ENCODE measurements around the gene MAMDC2.

Gene MAMDC2

DNA sequence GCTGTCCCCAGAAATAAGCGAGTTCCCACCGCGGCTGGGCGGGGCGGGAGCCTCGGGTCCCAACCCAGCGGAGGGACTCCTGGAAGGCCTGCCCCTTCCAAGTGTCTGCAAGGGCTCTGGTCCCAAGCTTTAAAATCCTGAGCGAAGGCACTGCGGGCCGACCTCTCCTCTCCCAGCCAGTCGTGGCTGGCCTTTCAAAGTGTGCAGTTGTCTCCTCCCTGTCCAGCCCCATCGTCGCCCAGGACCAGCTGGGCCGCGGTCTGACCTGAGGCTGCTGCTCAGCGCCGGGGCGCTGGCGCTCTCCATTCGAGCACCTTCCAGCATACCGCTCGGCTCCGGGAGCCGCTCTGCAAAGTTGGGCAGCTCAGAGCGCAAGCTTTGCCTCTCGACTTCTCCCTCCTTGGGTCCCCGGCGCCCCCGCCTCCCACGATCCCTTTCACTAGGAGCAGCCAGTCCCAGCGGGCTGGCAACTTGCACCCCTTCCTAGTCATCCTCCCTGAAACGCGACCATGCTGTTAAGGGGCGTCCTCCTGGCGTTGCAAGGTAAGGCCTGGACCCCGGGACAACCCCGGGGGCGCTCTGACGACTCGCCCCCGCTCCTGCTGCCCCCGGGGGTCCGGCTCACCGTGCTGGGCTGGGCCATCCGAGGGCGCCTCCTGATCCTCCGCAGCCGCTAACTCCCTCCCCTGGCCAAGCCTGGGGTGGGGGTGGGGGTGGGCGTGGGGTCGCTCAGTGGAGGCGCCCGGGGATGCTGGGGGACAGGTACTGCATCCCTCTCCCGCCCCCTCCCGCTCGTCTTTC lies at the start of gene MAMDC2:
TSS of gene MAMDC2 (plus strand) at position 160 of the 801 bp plus-strand sequence. CDS start at position 510, 350 bp downstream.
- H3K9ac ChIP-seq (ENCODE audit: low read depth, low read length): peak within 1 kb of the TSS; percentile 62
- peaks cover 25% of the 10 kb centered on the region for H3K4me1 ChIP-seq (ENCODE audit: insufficient read depth, low read length)
- no peaks in the 10 kb centered on the region for H3K9me3 ChIP-seq (ENCODE audit: control insufficient read depth, insufficient read depth, low read length)
- no peaks in the 10 kb centered on the region for H3K36me3 ChIP-seq (ENCODE audit: insufficient read depth, low read length)

DNA sequence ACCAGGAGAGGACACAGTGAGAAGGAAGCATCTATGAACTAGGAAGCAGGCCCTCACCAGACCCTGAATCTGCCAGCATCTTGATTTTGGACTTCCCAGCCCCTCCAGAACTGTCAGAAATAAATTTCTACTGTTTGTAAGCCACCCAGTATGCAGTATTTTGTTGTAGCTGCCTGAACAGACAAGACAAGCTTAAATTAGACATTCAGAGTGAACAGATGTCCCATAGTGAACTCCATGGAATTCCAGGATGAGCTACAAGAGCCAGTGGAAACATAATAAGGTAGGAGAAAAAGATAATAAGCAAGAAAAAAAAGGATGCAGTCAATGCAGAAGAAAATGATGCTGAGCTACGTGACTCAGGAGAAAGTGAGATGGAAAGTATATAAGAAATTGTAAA lies 47.8 kb upstream of the MAMDC2 start:
- no peak overlapping the region for H3K9ac ChIP-seq (ENCODE audit: low read depth, low read length)
- no peaks in the 10 kb centered on the region for H3K9me3 ChIP-seq (ENCODE audit: control insufficient read depth, insufficient read depth, low read length)
- H3K36me3 ChIP-seq (ENCODE audit: insufficient read depth, low read length): no peaks in the 10 kb centered on the region
- H3K4me1 ChIP-seq (ENCODE audit: insufficient read depth, low read length): peaks cover 3% of the 10 kb centered on the region; the same call in 1 of the 2 replicates

GRCh38 chr9:69996967-69997366 lies 46.7 kb upstream of the MAMDC2 start:
- Histone ChIP-seq H3K4me1 (ENCODE audit: insufficient read depth, low read length) (peaks cover 3% of the 10 kb centered on the region; the same call in 1 of the 2 replicates), H3K9me3 (ENCODE audit: control insufficient read depth, insufficient read depth, low read length) (no peaks in the 10 kb centered on the region), H3K9ac (ENCODE audit: low read depth, low read length) (no peak overlapping the region), H3K36me3 (ENCODE audit: insufficient read depth, low read length) (no peaks in the 10 kb centered on the region)

DNA sequence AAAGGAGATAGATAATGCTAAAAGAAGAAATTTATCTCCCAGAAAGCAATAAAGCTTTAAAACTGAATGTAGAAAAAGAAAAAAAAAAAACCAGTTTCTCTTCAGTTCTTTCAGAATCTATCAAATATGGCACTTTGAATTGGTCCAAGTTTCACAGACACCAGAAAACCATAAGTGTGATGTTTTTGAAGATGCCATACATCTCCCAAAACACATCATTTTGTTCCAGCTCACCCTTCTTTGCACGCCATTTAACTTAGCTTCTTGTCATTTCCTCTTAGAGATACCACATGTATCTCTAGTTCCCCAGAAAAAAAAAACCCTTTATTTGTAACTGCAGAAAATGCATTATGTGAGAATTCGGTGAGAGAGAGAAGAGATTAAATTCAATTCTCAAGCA lies 46.1 kb upstream of the MAMDC2 start:
- H3K4me1 ChIP-seq (ENCODE audit: insufficient read depth, low read length): peaks cover 3% of the 10 kb centered on the region; the same call in 1 of the 2 replicates
- no peaks in the 10 kb centered on the region for H3K9me3 ChIP-seq (ENCODE audit: control insufficient read depth, insufficient read depth, low read length)
- H3K9ac ChIP-seq (ENCODE audit: low read depth, low read length): no peak overlapping the region
- no peaks in the 10 kb centered on the region for H3K36me3 ChIP-seq (ENCODE audit: insufficient read depth, low read length)

- no peaks in the 10 kb centered on the region for H3K36me3 ChIP-seq (ENCODE audit: insufficient read depth, low read length)
- peaks cover 3% of the 10 kb centered on the region; the same call in 1 of the 2 replicates for H3K4me1 ChIP-seq (ENCODE audit: insufficient read depth, low read length)
- H3K9me3 ChIP-seq (ENCODE audit: control insufficient read depth, insufficient read depth, low read length): no peaks in the 10 kb centered on the region
- no peak overlapping the region for H3K9ac ChIP-seq (ENCODE audit: low read depth, low read length)
Measured at GRCh38 chr9:69999315-69999714, 44.3 kb upstream of the MAMDC2 start.

GRCh38 chr9:70000469-70000868 lies 43.2 kb upstream of the MAMDC2 start:
- no peak overlapping the region for H3K9ac ChIP-seq (ENCODE audit: low read depth, low read length)

DNA sequence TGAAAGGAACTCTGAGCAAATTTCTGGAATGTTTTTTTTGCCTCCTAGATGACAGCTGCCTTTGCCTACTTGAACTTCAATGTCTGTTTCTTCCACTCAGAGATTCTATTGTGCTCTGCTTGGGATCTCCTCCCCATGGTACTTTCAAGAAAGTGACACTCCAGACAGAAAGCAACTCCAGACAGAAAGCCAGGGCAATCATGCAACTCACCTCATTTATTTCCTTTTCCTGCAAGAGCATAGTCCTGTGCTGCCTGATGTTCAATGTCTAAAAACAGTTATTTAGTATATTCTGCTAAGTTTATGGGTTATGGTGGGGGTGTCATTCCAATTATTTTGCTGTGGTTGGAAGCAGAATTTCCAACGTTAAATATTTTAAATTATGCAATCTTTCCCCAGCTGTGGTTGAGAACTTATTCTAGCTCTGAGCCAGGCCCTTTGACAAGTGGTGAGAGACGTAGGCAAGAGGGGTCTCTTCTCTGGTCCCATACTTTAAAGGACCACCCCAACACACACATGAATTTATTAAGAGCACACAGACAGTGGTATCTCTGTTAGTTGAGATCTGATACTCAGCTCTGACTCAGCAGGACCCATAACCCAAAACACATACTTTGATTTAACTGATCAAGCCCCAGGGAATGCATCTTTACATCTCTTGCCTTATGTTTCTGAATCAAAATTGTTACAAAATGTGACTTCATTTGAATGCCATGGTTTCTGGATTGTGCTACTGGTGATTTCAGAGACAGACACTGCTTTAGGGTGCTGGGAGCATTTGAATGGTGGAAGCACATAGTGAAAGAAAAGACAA lies 39.5 kb upstream of the MAMDC2 start:
- no peaks in the 10 kb centered on the region for H3K36me3 ChIP-seq (ENCODE audit: insufficient read depth, low read length)
- H3K9me3 ChIP-seq (ENCODE audit: control insufficient read depth, insufficient read depth, low read length): no peaks in the 10 kb centered on the region
- H3K4me1 ChIP-seq (ENCODE audit: insufficient read depth, low read length): peaks cover 3% of the 10 kb centered on the region; the same call in 1 of the 2 replicates
- no peak overlapping the region for H3K9ac ChIP-seq (ENCODE audit: low read depth, low read length)

More at GRCh38 chr9:70000469-70000868, 43.2 kb upstream of the MAMDC2 start:
- no peaks in the 10 kb centered on the region for H3K36me3 ChIP-seq (ENCODE audit: insufficient read depth, low read length)
- H3K4me1 ChIP-seq (ENCODE audit: insufficient read depth, low read length): peaks cover 3% of the 10 kb centered on the region; the same call in 1 of the 2 replicates
- no peaks in the 10 kb centered on the region for H3K9me3 ChIP-seq (ENCODE audit: control insufficient read depth, insufficient read depth, low read length)

- H3K9ac ChIP-seq (ENCODE audit: low read depth, low read length): no peak overlapping the region
- no peaks in the 10 kb centered on the region for H3K36me3 ChIP-seq (ENCODE audit: insufficient read depth, low read length)
- H3K4me1 ChIP-seq (ENCODE audit: insufficient read depth, low read length): no peaks in the 10 kb centered on the region
Measured at GRCh38 chr9:70006306-70006705, 37.3 kb upstream of the MAMDC2 start.

DNA sequence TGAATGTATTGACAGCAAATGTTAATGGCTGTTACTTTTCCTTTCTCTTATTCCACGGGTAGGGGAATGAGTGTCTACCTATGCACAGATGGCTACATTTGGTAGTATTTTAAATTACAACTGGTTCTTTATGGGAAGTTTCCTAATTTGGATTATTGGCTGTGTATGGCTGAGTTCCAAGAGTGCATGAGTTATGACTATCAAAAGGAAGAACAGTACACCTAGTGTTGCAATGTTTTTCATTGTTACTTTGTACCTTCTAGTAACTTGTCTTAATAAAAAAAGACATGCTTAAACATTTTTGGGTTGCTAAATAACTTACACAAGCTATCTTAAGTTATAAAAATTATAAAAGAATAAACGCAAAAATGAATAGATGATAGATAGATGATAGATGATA lies 35.8 kb upstream of the MAMDC2 start:
- Histone ChIP-seq H3K9me3 (ENCODE audit: control insufficient read depth, insufficient read depth, low read length) (no peaks in the 10 kb centered on the region), H3K9ac (ENCODE audit: low read depth, low read length) (no peak overlapping the region), H3K4me1 (ENCODE audit: insufficient read depth, low read length) (peaks cover 6% of the 10 kb centered on the region; the same call in 1 of the 2 replicates), H3K36me3 (ENCODE audit: insufficient read depth, low read length) (no peaks in the 10 kb centered on the region)

More at GRCh38 chr9:70006306-70006705, 37.3 kb upstream of the MAMDC2 start:
- no peaks in the 10 kb centered on the region for H3K9me3 ChIP-seq (ENCODE audit: control insufficient read depth, insufficient read depth, low read length)

DNA sequence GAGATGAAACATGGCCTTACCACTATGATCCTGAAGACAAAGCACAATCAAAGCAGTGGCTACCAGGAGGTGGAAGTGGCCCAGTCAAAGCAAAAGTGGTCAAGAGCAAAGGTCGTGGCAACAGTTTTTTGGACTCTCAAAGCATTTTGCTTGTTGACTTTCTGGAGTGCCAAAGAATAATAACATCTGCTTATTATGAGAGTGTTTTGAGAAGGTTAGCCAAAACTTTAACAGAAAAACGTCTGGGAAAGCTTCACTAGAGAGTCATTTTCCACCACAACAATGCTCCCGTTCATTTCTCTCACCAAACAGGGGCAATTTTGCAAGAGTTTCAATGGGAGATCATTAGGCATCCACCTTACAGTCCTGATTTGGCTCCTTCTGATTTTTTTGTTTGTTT lies 33.6 kb upstream of the MAMDC2 start:
- H3K9me3 ChIP-seq (ENCODE audit: control insufficient read depth, insufficient read depth, low read length): no peaks in the 10 kb centered on the region
- no peak overlapping the region for H3K9ac ChIP-seq (ENCODE audit: low read depth, low read length)

DNA sequence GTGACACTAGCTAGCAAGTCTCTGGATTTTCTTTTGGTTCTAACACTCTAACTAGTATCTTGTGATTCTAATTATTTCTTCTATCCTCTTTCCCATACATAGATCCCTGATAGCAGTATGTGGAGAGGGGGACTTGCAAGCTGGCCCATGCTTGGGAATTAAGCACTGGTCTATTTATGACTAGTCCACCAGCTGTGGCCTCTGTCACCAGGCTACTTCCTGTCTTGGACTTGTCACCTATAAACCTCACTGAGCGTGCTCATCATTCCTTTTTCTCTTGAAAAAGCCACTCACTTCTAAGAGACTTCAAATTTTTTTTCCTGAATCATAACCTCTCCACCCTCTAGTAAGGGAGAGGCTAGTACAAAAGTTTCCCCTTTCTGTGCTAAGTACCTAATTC lies 32.3 kb upstream of the MAMDC2 start:
- Histone ChIP-seq H3K36me3 (ENCODE audit: insufficient read depth, low read length) (no peaks in the 10 kb centered on the region), H3K9me3 (ENCODE audit: control insufficient read depth, insufficient read depth, low read length) (no peaks in the 10 kb centered on the region), H3K4me1 (ENCODE audit: insufficient read depth, low read length) (peaks cover 6% of the 10 kb centered on the region; the same call in 1 of the 2 replicates), H3K9ac (ENCODE audit: low read depth, low read length) (no peak overlapping the region)

More for the DNA sequence above, 33.6 kb upstream of the MAMDC2 start:
- Histone ChIP-seq H3K36me3 (ENCODE audit: insufficient read depth, low read length) (no peaks in the 10 kb centered on the region), H3K4me1 (ENCODE audit: insufficient read depth, low read length) (peaks cover 6% of the 10 kb centered on the region; the same call in 1 of the 2 replicates)

GRCh38 chr9:70012569-70012968 lies 31.1 kb upstream of the MAMDC2 start:
- peaks cover 6% of the 10 kb centered on the region; the same call in 1 of the 2 replicates for H3K4me1 ChIP-seq (ENCODE audit: insufficient read depth, low read length)
- H3K9ac ChIP-seq (ENCODE audit: low read depth, low read length): no peak overlapping the region
- H3K9me3 ChIP-seq (ENCODE audit: control insufficient read depth, insufficient read depth, low read length): no peaks in the 10 kb centered on the region

DNA sequence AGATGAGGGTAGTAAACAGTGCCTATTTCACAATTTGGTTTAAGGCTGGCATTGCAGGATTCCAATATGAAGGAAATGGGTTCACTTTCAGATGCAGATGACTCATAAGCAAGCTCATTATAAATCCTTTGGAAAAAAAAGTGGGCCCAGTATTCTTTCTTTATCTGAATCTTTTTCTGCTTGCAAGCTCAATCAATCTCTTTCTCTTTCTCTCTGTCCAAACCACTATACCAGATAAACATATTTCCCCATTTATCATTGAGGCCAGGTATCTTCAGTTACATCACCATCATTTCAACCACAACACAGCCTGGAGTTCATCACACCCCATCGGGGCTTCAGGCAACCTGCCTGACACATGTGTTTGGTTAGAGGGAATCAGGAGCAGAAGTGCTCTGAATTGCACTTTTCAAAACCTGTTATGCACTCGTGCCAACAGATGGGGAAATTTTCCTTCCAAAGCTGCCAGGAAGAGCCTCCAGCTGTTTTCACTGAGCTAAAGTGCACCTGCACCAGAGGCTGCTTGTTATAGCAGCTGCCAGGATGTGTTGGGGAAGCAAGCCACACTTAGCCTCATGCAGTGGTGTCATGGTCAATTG lies 30.0 kb upstream of the MAMDC2 start:
- peaks cover 6% of the 10 kb centered on the region; the same call in 1 of the 2 replicates for H3K4me1 ChIP-seq (ENCODE audit: insufficient read depth, low read length)
- H3K9me3 ChIP-seq (ENCODE audit: control insufficient read depth, insufficient read depth, low read length): no peaks in the 10 kb centered on the region
- no peak overlapping the region for H3K9ac ChIP-seq (ENCODE audit: low read depth, low read length)
- no peaks in the 10 kb centered on the region for H3K36me3 ChIP-seq (ENCODE audit: insufficient read depth, low read length)

More at GRCh38 chr9:70012569-70012968, 31.1 kb upstream of the MAMDC2 start:
- no peaks in the 10 kb centered on the region for H3K36me3 ChIP-seq (ENCODE audit: insufficient read depth, low read length)

DNA sequence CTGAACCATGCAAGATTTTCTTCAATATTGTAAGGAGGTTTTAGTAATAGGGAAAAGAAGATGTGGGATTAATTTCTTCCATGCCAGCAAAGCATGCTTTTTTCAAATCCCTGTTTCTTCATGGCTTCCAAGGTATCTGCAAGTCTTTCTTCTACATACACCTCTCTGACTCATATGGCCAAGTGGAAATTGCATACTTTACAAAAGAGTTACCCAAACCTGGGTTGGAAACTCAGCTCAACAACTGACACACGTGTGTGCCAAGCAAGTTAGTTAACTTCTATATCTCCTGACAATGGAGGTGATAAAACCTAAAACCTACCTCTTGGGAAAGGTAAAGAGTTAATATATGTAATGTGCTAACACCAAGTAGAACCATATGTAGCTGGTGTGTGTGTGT lies 28.5 kb upstream of the MAMDC2 start:
- H3K9ac ChIP-seq (ENCODE audit: low read depth, low read length): no peak overlapping the region
- H3K4me1 ChIP-seq (ENCODE audit: insufficient read depth, low read length): peaks cover 12% of the 10 kb centered on the region
- no peaks in the 10 kb centered on the region for H3K36me3 ChIP-seq (ENCODE audit: insufficient read depth, low read length)
- H3K9me3 ChIP-seq (ENCODE audit: control insufficient read depth, insufficient read depth, low read length): no peaks in the 10 kb centered on the region

Measured in ES-I3 (cell line).